Measurements from ENCODE around the gene AGXT2.
"Not testable (repeated sequence)": the region's sequence is repeated elsewhere in the genome, so short reads cannot be mapped to it uniquely, and the experiment has no call there.

AGXT2 gene

GRCh38 chr5:35050541-35051126 is 2.9 kb upstream of the AGXT2 start:
- no peak for DNase-seq

- no peak for DNase-seq
These were observed 1.2 kb upstream of the AGXT2 start for GRCh38 chr5:35048910-35049309.

GRCh38 chr5:35046774-35047173 is 975 bp downstream of the AGXT2 start:
- DNase-seq: no peak

- DNase-seq: no peak
These were observed 2.5 kb downstream of the AGXT2 start for GRCh38 chr5:35045280-35045679.

- no peak for DNase-seq
These were observed 3.1 kb downstream of the AGXT2 start for GRCh38 chr5:35044649-35045048.

GRCh38 chr5:35042781-35043180 is 5.0 kb downstream of the AGXT2 start:
- no peak for DNase-seq

DNA sequence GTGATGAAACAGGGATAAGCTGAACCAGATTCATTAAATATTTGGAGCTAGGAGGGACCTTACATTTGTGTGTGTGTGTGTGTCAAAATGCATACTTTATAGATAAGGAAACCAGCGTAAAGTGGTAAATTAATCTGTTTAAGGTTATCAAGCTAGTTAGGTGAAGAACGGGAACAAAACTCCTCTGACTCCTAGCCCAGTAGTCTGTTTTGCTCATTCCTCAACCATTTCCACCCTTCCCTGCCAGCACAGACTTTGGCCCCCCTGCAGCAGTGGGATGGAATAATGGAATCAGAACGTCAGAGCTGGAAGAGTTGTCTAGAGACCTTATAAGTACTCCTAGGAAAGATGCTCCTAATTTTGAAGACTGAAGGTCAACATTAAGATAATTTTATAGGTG is 6.5 kb downstream of the AGXT2 start:
- no peak for DNase-seq

- DNase-seq: no peak
These were observed 8.9 kb downstream of the AGXT2 start for GRCh38 chr5:35038891-35039290.

GRCh38 chr5:35036536-35036935 is 11.2 kb downstream of the AGXT2 start:
- no peak for DNase-seq

DNA sequence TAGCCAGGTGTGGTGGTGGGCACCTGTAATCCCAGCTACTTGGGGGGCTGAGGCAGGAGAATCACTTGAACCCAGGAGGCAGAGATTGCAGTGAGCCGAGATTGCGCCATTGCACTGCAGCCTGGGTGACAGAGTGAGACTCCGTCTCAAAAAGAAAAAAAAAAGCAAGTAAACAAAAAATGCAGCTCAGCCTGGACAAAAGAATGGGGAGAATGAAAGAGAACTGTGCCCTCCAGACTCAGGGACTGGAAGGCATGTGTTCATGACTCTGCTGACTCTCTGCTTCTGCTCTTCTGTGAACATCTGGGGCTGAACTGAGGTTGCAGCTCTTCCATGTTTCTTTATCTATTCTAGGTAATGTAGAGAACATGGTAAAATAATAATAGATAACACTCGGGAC is 11.8 kb downstream of the AGXT2 start:
- not testable (repeated sequence) for DNase-seq

GRCh38 chr5:35035271-35035670 is 12.5 kb downstream of the AGXT2 start:
- no peak for DNase-seq

GRCh38 chr5:35032356-35032755 is 15.4 kb downstream of the AGXT2 start:
- DNase-seq: peak; percentile 32

GRCh38 chr5:35031276-35031675 is 16.5 kb downstream of the AGXT2 start:
- no peak for DNase-seq

DNA sequence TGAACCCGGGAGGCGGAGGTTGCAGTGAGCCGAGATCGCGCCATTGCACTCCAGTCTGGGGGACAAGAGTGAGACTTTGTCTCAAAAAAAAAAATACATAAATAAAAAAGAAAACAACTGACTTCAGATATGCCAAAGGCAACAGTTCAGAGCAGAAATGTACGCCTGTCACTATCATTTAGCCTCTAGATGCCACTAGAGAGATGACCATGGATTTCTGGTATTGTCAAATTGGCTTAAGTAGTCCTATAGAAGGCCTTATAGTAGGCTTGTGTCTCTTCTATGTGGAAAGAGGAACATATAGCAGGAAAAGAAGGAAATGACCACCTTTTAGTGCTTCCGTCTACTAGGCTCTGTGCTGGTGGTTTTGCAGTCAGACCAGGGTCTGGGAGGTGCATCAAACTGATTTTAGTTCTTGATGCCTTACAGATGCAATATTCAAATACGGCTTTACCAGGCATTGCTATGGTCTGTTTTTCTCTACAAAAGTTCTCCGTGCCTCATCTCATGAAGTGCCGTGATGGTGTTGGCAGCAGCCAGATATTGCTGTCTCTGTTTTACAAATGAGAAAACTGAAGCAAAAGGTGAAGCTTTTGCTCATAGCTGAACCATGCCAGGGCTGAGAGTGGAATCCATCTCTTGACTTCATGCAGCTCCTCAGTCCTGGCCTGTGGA is 17.2 kb downstream of the AGXT2 start:
- no peak for DNase-seq

GRCh38 chr5:35029333-35029732 is 18.4 kb downstream of the AGXT2 start:
- no peak for DNase-seq

DNA sequence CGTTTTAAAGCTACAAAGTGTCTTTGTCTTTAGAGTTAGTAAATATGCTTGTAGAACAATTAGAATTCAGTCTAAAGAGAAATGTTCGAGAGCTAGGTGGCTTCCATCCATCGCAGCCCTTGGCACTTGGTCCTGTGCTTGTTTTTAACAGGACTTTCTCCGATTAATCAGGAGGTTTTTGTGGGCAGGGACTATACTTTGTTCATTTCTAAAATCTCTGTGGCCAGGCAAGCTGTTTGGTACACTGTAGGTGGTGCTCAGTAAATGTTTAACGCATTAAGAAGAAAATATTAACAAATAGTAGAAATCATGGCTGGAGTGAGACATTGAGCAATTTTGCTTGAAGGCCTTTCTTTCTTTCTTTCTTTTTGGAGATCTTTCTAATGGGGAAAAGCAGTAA is 20.8 kb downstream of the AGXT2 start:
- DNase-seq: no peak

DNA sequence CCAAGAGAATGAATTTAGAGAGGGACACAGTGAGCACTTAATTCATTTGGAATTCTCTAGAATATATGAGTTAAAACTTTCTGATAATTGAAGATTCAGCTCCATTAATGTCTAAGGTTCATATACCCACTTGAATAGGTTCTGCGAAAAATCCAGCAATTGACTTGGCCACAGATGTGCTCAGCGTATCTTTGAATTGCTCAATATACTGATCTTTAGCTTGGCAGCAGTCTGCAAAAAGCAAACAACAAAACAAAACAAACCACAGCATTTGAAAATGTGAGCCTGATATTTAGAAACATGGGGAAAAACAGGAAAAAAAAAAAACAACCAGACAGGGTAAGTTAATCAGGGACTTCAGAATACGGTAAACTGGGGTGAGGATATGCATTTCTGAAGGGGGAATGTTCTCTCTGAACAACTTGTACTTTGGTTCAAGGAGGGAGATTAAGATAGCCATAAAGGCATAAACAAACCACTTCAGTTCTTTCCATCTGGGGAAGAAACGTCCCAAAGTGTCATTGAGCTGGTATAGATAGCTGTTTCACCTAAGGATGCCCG is 21.4 kb downstream of the AGXT2 start:
- peak; percentile 77 for DNase-seq

DNA sequence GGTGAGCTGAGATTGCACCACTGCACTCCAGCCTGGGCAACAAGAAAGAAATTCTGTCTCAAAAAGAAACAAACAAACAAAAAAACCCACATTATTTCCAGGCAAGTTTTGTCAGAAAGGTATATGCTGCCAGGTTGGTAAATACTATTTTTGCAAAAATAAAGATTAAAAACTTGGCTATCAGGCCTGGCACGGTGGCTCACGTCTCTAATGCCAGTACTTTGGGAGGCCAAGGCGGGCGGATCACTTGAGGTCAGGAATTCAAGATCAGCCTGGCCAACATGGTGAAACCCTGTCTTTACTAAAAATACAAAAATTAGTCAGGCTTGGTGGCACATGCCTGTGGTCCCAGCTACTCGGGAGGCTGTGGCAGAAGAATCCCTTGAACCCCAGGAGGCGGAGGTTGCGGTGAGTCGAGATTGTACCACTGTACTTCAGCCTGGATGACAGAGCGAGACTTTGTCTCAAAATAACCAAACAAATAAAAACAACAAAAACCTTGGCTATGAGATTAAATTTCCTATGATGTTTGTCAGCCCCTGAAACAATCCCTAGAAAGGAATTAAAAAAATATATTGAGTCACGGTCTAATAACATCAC is 22.7 kb downstream of the AGXT2 start:
- no peak for DNase-seq

GRCh38 chr5:35023391-35024178 is 24.2 kb downstream of the AGXT2 start:
- no peak for DNase-seq

- DNase-seq: no peak
These were observed 31.3 kb downstream of the AGXT2 start for GRCh38 chr5:35016174-35017051.

- no peak for DNase-seq
These were observed 32.7 kb downstream of the AGXT2 start for GRCh38 chr5:35015063-35015462.

- no peak for DNase-seq
These were observed 35.0 kb downstream of the AGXT2 start for GRCh38 chr5:35012796-35013195.

Data from NCI-H524 treated with DMSO at 0.1 percent for 48 hours (cell line).